CD4-positive, alpha-beta memory T cell (primary cell): Measurements from ENCODE around the gene SSR4. TPM values are rescaled to one million over a fixed set of nuclear protein-coding genes. Genes with fewer than 3 reads are reported as not detected.

Experiments
- CTCF ChIA-PET: fragments of 350-600 bp; sonication (Branson Sonifier 250); formaldehyde crosslinking; loops from one replicate; lab custom pipeline; 2021; ENCODE audit warnings: inconsistent platforms; ENCODE audit not compliant: partially characterized antibody; lab: Charles Lee
- POLR2A ChIA-PET: fragments of 350-600 bp; sonication (Branson Sonifier 250); formaldehyde crosslinking; loops from one replicate; lab custom pipeline; 2021; ENCODE audit not compliant: partially characterized antibody; lab: Charles Lee
- DNase-seq, 5 donors: peaks; one replicate each; pipeline versions ENCODE4 v3.0.0 to v3.0.0-alpha.2; 2020 to 2022; ENCODE audit warnings: mixed read lengths in 1 of 5
- H3K27ac ChIP-seq: one replicate; pipeline ENCODE4 v1.7.0; 2013; ENCODE audit warnings: low read depth, low read length
- H3K27me3 ChIP-seq: 2 replicates; pipeline ENCODE4 v1.7.0; 2013; ENCODE audit warnings: mild to moderate bottlenecking, low read length, moderate library complexity; ENCODE audit not compliant: insufficient read depth
- H3K36me3 ChIP-seq: 2 replicates; pipeline ENCODE4 v1.7.0; 2013; ENCODE audit warnings: mild to moderate bottlenecking, low read length, moderate library complexity; ENCODE audit not compliant: insufficient read depth
- H3K4me1 ChIP-seq: 2 replicates; pipeline ENCODE4 v1.7.0; 2013; ENCODE audit warnings: mild to moderate bottlenecking, low read length, moderate library complexity; ENCODE audit not compliant: insufficient read depth
- H3K4me3 ChIP-seq, 2 donors: one replicate each; pipeline ENCODE4 v1.7.0; 2013; ENCODE audit warnings: low read length in 2 of 2, mild to moderate bottlenecking in 1 of 2
- H3K9me3 ChIP-seq, 2 donors: one replicate each; pipeline ENCODE4 v1.7.0; 2013; ENCODE audit warnings: low read length in 2 of 2, control low read depth in 1 of 2; ENCODE audit not compliant: control insufficient read depth in 1 of 2
- H3K27ac Mint-ChIP-seq, 7 donors: one replicate each; pipeline ENCODE4 v1.8.0; 2020 to 2021; ENCODE audit warnings: mixed read lengths in 7 of 7, mild to moderate bottlenecking in 6 of 7, inconsistent platforms in 3 of 7, moderate library complexity in 3 of 7
- H3K27me3 Mint-ChIP-seq, 2 donors: one replicate each; pipeline ENCODE4 v1.8.0; 2020 to 2021; ENCODE audit warnings: mixed read lengths in 2 of 2
- H3K36me3 Mint-ChIP-seq, 2 donors: one replicate each; pipeline ENCODE4 v1.8.0; 2020 to 2021; ENCODE audit warnings: mixed read lengths in 2 of 2, inconsistent platforms in 1 of 2, mild to moderate bottlenecking in 1 of 2
- H3K4me1 Mint-ChIP-seq, 4 donors: one replicate each; pipeline ENCODE4 v1.8.0; 2020 to 2021; ENCODE audit warnings: mixed read lengths in 4 of 4, mild to moderate bottlenecking in 1 of 4
- H3K4me3 Mint-ChIP-seq, 8 donors: one replicate each; pipeline ENCODE4 v1.8.0; 2020 to 2021; ENCODE audit warnings: mixed read lengths in 8 of 8, mild to moderate bottlenecking in 7 of 8, moderate library complexity in 6 of 8, inconsistent platforms in 3 of 8
- H3K9me3 Mint-ChIP-seq, 8 donors: one replicate each; pipeline ENCODE4 v1.8.0; 2020 to 2021; ENCODE audit warnings: mixed read lengths in 8 of 8, mild to moderate bottlenecking in 5 of 8, inconsistent platforms in 3 of 8, moderate library complexity in 1 of 8
- intact Hi-C: fragments of 100-400 bp; cut with micrococcal nuclease; formaldehyde crosslinking; loops from one replicate; pipeline ENCODE4 v1.15.1; 2023
- polyA plus RNA-seq, 2 donors: library from polyadenylated mRNA; unstranded; fragments of 300-500 nt; fragmentation: Illumina TruSeq; gene quantifications; one replicate each; pipeline ENCODE4 v1.2.3, GENCODE V29; 2021
- total RNA-seq, 2 experiments: library from RNA; stranded (reverse); gene quantifications; one replicate each; pipeline ENCODE4 v1.2.3, GENCODE V29; 2021

Gene SSR4
- total and polyA plus RNA-seq, 4 experiments from 2014 or later: 216 to 618 (median 350) TPM

DNA sequence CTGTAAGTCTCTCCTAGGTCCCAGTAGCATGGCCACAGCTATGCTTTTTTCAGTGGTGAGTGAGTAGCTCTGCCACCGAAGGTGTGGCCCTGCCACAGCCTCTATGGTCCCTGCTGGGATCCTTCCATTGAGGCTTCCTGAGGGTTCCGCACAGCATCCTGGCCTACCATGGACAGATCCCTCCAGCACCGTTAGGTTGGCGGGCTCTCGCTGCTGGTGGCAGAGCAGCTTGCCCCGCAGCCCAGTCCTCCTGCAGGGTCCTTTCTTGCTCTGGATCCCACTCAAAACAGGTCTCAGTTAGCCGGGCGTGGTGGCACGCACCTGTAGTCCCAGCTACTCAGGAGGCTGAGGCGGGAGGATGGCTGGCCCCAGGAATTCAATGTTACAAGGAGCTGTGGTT, 38.3 kb downstream of the SSR4 start:
- Mint-ChIP-seq H3K27ac (no peak overlapping the region), H3K9me3 (no peaks in the 10 kb centered on the region), H3K36me3 (no peaks in the 10 kb centered on the region), H3K4me1 (peaks cover 1 to 20% (median 7%) of the 10 kb centered on the region in 4 donors), H3K4me3 (peak overlapping the region in 1 of 8 donors; percentile 21), H3K27me3 (no peaks in the 10 kb centered on the region)
- intact Hi-C loops: no loop called here
- ChIA-PET CTCF (no interaction called here), POLR2A (no interaction called here)
- Histone ChIP-seq H3K4me3 (no peak overlapping the region), H3K27ac (no peak overlapping the region), H3K36me3 (no peaks in the 10 kb centered on the region), H3K27me3 (no peaks in the 10 kb centered on the region), H3K9me3 (no peaks in the 10 kb centered on the region), H3K4me1 (peaks cover 10% of the 10 kb centered on the region)
- DNase-seq: no peak

DNA sequence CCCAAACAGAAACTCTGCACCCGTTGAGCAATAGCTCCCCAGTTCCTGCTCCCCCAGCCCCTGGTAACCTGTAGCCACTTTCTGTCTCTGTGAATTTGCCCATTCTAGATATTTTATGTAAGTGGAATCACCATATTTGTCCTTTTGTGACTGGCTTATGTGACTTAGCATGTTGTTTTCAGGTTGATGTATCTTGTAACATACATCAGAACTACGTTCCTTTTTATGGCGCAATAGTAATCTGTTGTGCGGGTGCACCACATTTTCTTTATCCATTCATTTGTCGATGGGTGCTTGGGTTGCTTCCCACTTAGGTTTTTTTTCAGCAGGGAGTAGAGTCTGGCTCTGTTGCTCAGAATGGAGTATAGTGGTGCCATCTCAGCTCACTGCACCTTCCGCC, 42.5 kb downstream of the SSR4 start:
- H3K9me3 Mint-ChIP-seq: no peaks in the 10 kb centered on the region
- no peak overlapping the region for H3K4me3 Mint-ChIP-seq
- DNase-seq: no peak
- peaks cover 0 to 4% (median under 1%) of the 10 kb centered on the region in 4 donors for H3K4me1 Mint-ChIP-seq
- POLR2A ChIA-PET: no interaction called here
- no peaks in the 10 kb centered on the region for H3K27me3 ChIP-seq
- no peaks in the 10 kb centered on the region for H3K27me3 Mint-ChIP-seq
- intact Hi-C loops: no loop called here
- H3K36me3 ChIP-seq: no peaks in the 10 kb centered on the region
- no peak overlapping the region for H3K27ac ChIP-seq
- peak overlapping the region in 1 of 7 donors; percentile 25 for H3K27ac Mint-ChIP-seq
- H3K4me3 ChIP-seq: no peak overlapping the region
- no peaks in the 10 kb centered on the region for H3K36me3 Mint-ChIP-seq
- no peaks in the 10 kb centered on the region for H3K9me3 ChIP-seq
- CTCF ChIA-PET: no interaction called here
- no peaks in the 10 kb centered on the region for H3K4me1 ChIP-seq

DNA sequence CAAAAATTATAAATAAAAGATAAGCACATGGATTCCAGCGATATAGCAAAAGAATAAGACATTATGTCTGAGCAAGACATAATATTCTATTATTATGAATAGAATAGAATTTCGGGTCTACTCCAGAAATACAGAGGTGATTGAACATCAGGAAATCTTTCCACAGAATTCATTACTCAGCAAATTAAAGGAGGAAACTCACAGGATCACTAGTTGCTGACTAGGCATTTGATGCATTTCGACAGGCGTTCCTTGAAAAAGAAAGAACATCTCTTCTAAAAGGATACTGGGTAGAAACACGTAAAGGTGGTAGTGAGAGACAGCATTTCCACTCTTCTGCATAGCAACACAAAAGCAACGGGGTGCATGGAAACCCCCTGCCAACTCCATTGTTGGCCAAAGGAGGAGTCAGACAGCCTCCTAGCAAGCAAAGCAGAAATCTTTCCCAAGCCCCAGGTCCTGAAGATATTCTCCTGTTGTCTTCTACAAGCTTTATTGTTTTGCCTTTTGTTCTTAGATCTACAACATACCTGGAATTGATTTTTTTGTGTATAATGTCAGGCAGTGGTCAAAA, 50.1 kb downstream of the SSR4 start:
- Histone ChIP-seq H3K27me3 (no peaks in the 10 kb centered on the region), H3K4me3 (no peak overlapping the region), H3K36me3 (no peaks in the 10 kb centered on the region), H3K27ac (no peak overlapping the region), H3K4me1 (no peaks in the 10 kb centered on the region), H3K9me3 (no peaks in the 10 kb centered on the region)
- H3K27me3 Mint-ChIP-seq: peaks cover 0 to 3% of the 10 kb centered on the region in 2 donors
- no peak for DNase-seq
- no peaks in the 10 kb centered on the region for H3K4me1 Mint-ChIP-seq
- no peak overlapping the region for H3K27ac Mint-ChIP-seq
- no peaks in the 10 kb centered on the region for H3K9me3 Mint-ChIP-seq
- ChIA-PET POLR2A (no interaction called here), CTCF (no interaction called here)
- intact Hi-C loops: no loop called here
- no peaks in the 10 kb centered on the region for H3K36me3 Mint-ChIP-seq
- no peak overlapping the region for H3K4me3 Mint-ChIP-seq

- Mint-ChIP-seq H3K4me3 (no peak overlapping the region), H3K27ac (no peak overlapping the region), H3K36me3 (no peaks in the 10 kb centered on the region), H3K4me1 (no peaks in the 10 kb centered on the region), H3K27me3 (peaks cover 0 to 3% of the 10 kb centered on the region in 2 donors), H3K9me3 (no peaks in the 10 kb centered on the region)
- Histone ChIP-seq H3K27ac (no peak overlapping the region), H3K4me3 (no peak overlapping the region), H3K36me3 (no peaks in the 10 kb centered on the region), H3K4me1 (no peaks in the 10 kb centered on the region), H3K27me3 (no peaks in the 10 kb centered on the region), H3K9me3 (no peaks in the 10 kb centered on the region)
- ChIA-PET CTCF (no interaction called here), POLR2A (no interaction called here)
- no peak for DNase-seq
- intact Hi-C loops: no loop called here
Observed at GRCh38 chrX:153845195-153845594, 50.7 kb downstream of the SSR4 start.

- POLR2A ChIA-PET: no interaction called here
- peaks cover 0 to 3% of the 10 kb centered on the region in 2 donors for H3K27me3 Mint-ChIP-seq
- Histone ChIP-seq H3K4me3 (no peak overlapping the region), H3K27me3 (no peaks in the 10 kb centered on the region), H3K36me3 (no peaks in the 10 kb centered on the region), H3K9me3 (no peaks in the 10 kb centered on the region), H3K4me1 (no peaks in the 10 kb centered on the region), H3K27ac (no peak overlapping the region)
- H3K27ac Mint-ChIP-seq: no peak overlapping the region
- CTCF ChIA-PET: no interaction called here
- intact Hi-C loops: no loop called here
- H3K36me3 Mint-ChIP-seq: no peaks in the 10 kb centered on the region
- H3K9me3 Mint-ChIP-seq: no peaks in the 10 kb centered on the region
- DNase-seq: no peak
- no peak overlapping the region for H3K4me3 Mint-ChIP-seq
- H3K4me1 Mint-ChIP-seq: no peaks in the 10 kb centered on the region
Observed at GRCh38 chrX:153845842-153846241, 51.4 kb downstream of the SSR4 start.

Other genes with a start within 250 kb of the SSR4 start
- 10 to 100 TPM; 26.1 to 26.3 TPM for gene CCNQ, start 195.5 kb upstream of the SSR4 start, total RNA-seq
- gene CCNQ, start 195.5 kb upstream of the SSR4 start, polyA plus RNA-seq: 10 to 100 TPM; 51.2 to 53.6 TPM
- not detected for gene DUSP9, start 147.5 kb upstream of the SSR4 start, total RNA-seq
- gene DUSP9, start 147.5 kb upstream of the SSR4 start, polyA plus RNA-seq: not detected
- gene PNCK, start 120.9 kb upstream of the SSR4 start, total RNA-seq: not detected
- not detected for gene PNCK, start 120.9 kb upstream of the SSR4 start, polyA plus RNA-seq
- gene SLC6A8, start 106.7 kb upstream of the SSR4 start, total RNA-seq: 1 to 10 TPM in 1 of 2 experiments, under 1 TPM in 1; 0.84 to 1.4 TPM
- gene SLC6A8, start 106.7 kb upstream of the SSR4 start, polyA plus RNA-seq: under 1 TPM; 0.11 to 0.21 TPM
- gene BCAP31, start 70.3 kb upstream of the SSR4 start, total RNA-seq: 100 to 1,000 TPM; 126 to 128 TPM
- gene BCAP31, start 70.3 kb upstream of the SSR4 start, polyA plus RNA-seq: 100 to 1,000 TPM; 306 to 510 TPM
- gene ABCD1, start 69.8 kb upstream of the SSR4 start, total RNA-seq: 1 to 10 TPM; 6.7 to 6.8 TPM
- gene ABCD1, start 69.8 kb upstream of the SSR4 start, polyA plus RNA-seq: 1 to 10 TPM; 1.7 to 3.0 TPM
- gene PLXNB3, start 30.4 kb upstream of the SSR4 start, total RNA-seq: not detected
- gene PLXNB3, start 30.4 kb upstream of the SSR4 start, polyA plus RNA-seq: not detected
- gene SRPK3, start 13.6 kb upstream of the SSR4 start, total RNA-seq: not detected
- gene SRPK3, start 13.6 kb upstream of the SSR4 start, polyA plus RNA-seq: not detected
- gene IDH3G, start 293 bp upstream of the SSR4 start, total RNA-seq: 10 to 100 TPM; 39.9 to 45.5 TPM
- 100 to 1,000 TPM in 1 of 2 donors, 10 to 100 TPM in 1; 69.6 to 106 TPM for gene IDH3G, start 293 bp upstream of the SSR4 start, polyA plus RNA-seq
- gene PDZD4, start 35.9 kb downstream of the SSR4 start, total RNA-seq: 1 to 10 TPM; 4.4 to 5.0 TPM
- gene PDZD4, start 35.9 kb downstream of the SSR4 start, polyA plus RNA-seq: 1 to 10 TPM in 1 of 2 donors, under 1 TPM in 1; 0.47 to 2.7 TPM
- gene L1CAM, start 91.5 kb downstream of the SSR4 start, total RNA-seq: 1 to 10 TPM; 1.0 to 1.8 TPM
- gene L1CAM, start 91.5 kb downstream of the SSR4 start, polyA plus RNA-seq: under 1 TPM; 0.26 to 0.57 TPM
- not detected for gene AVPR2, start 110.0 kb downstream of the SSR4 start, total RNA-seq
- gene AVPR2, start 110.0 kb downstream of the SSR4 start, polyA plus RNA-seq: under 1 TPM in 1 of 2 donors, not detected in 1; 0.15 TPM
- 100 to 1,000 TPM; 327 to 330 TPM for gene ARHGAP4, start 131.6 kb downstream of the SSR4 start, total RNA-seq
- gene ARHGAP4, start 131.6 kb downstream of the SSR4 start, polyA plus RNA-seq: 100 to 1,000 TPM in 1 of 2 donors, 10 to 100 TPM in 1; 65.4 to 117 TPM
- 10 to 100 TPM; 88.9 to 94.9 TPM for gene NAA10, start 140.4 kb downstream of the SSR4 start, total RNA-seq
- 10 to 100 TPM; 57.6 to 96.3 TPM for gene NAA10, start 140.4 kb downstream of the SSR4 start, polyA plus RNA-seq
- gene RENBP, start 150.0 kb downstream of the SSR4 start, total RNA-seq: 10 to 100 TPM; 17.2 to 21.3 TPM
- gene RENBP, start 150.0 kb downstream of the SSR4 start, polyA plus RNA-seq: under 1 TPM in 1 of 2 donors, not detected in 1; 0.65 TPM
- 10 to 100 TPM; 52.6 to 53.4 TPM for gene HCFC1, start 177.2 kb downstream of the SSR4 start, total RNA-seq
- 10 to 100 TPM in 1 of 2 donors, 1 to 10 TPM in 1; 1.6 to 14.9 TPM for gene HCFC1, start 177.2 kb downstream of the SSR4 start, polyA plus RNA-seq
- 10 to 100 TPM; 12.8 to 14.9 TPM for gene TMEM187, start 178.1 kb downstream of the SSR4 start, total RNA-seq
- 10 to 100 TPM; 10.4 to 23.8 TPM for gene TMEM187, start 178.1 kb downstream of the SSR4 start, polyA plus RNA-seq
- 10 to 100 TPM; 66.9 to 74.5 TPM for gene IRAK1, start 225.2 kb downstream of the SSR4 start, total RNA-seq
- 10 to 100 TPM; 38.1 to 64.5 TPM for gene IRAK1, start 225.2 kb downstream of the SSR4 start, polyA plus RNA-seq